H1 (cell line): ENCODE measurements around the gene SHISA7. TPM values are rescaled to one million over a fixed set of nuclear protein-coding genes. Genes with fewer than 3 reads are reported as not detected.

Experiments
- ATF3 ChIP-seq: IDR thresholded peaks from 2 replicates; pipeline ENCODE4 v1.6.1; 2011; ENCODE audit warnings: low read depth, mild to moderate bottlenecking, low read length; ENCODE audit not compliant: insufficient read depth
- BCL11A ChIP-seq, 2 experiments: IDR thresholded peaks; one replicate each; pipeline ENCODE4 v1.6.1; 2011; ENCODE audit warnings: low read depth in 2 of 2, low read length in 2 of 2, mild to moderate bottlenecking in 2 of 2
- BRCA1 ChIP-seq: IDR thresholded peaks from 2 replicates; pipeline ENCODE4 v1.6.1; 2012; ENCODE audit warnings: low read depth, low read length, improper control_type of control experiment
- CEBPB ChIP-seq: IDR thresholded peaks from 2 replicates; pipeline ENCODE4 v1.6.1; 2012; ENCODE audit warnings: low read depth, low read length
- CHD2 ChIP-seq: IDR thresholded peaks from 2 replicates; pipeline ENCODE4 v1.6.1; 2012; ENCODE audit warnings: low read length, improper control_type of control experiment
- CREB1 ChIP-seq: IDR thresholded peaks from 2 replicates; pipeline ENCODE4 v1.6.1; 2012; ENCODE audit warnings: inconsistent platforms
- E2F6 ChIP-seq: IDR thresholded peaks from 2 replicates; pipeline ENCODE4 v1.6.1; 2012; ENCODE audit warnings: inconsistent platforms
- EGR1 ChIP-seq: IDR thresholded peaks from 2 replicates; pipeline ENCODE4 v1.6.1; 2011; ENCODE audit warnings: low read depth, low read length, borderline replicate concordance
- EZH2 ChIP-seq: fragments of 200-600 bp; sonication (generic); IDR thresholded peaks from 2 replicates; pipeline ENCODE4 v1.7.1; 2012; ENCODE audit warnings: low read depth, mild to moderate bottlenecking, moderate library complexity, low read length, inconsistent platforms; ENCODE audit not compliant: severe bottlenecking
- HDAC2 ChIP-seq, 2 experiments: fragments of 300-600 bp in 1 of 2; sonication (generic) in 1 of 2; IDR thresholded peaks; 2 replicates each; pipeline ENCODE4 v1.6.1; 2011 to 2012; ENCODE audit warnings: low read depth in 2 of 2, low read length in 2 of 2, mild to moderate bottlenecking in 2 of 2, moderate library complexity in 2 of 2, borderline replicate concordance in 1 of 2, inconsistent platforms in 1 of 2
- MAX ChIP-seq: IDR thresholded peaks from 2 replicates; pipeline ENCODE4 v1.6.1; 2012; ENCODE audit warnings: inconsistent platforms
- NRF1 ChIP-seq: IDR thresholded peaks from 2 replicates; pipeline ENCODE4 v1.6.1; 2011; ENCODE audit warnings: mild to moderate bottlenecking, low read depth, low read length, improper control_type of control experiment
- POLR2AphosphoS5 ChIP-seq: IDR thresholded peaks from 2 replicates; pipeline ENCODE4 v1.6.1; 2011; ENCODE audit warnings: low read depth, low read length
- RAD21 ChIP-seq, 2 experiments: IDR thresholded peaks in 1 of 2; conservative IDR thresholded peaks in 1 of 2; 2 replicates each; pipeline ENCODE4 v1.6.1; 2011; ENCODE audit warnings: low read depth in 2 of 2, low read length in 2 of 2, improper control_type of control experiment in 1 of 2, inconsistent platforms in 1 of 2, mild to moderate bottlenecking in 1 of 2, moderate library complexity in 1 of 2
- SIN3A ChIP-seq, 2 experiments: IDR thresholded peaks in 1 of 2; conservative IDR thresholded peaks in 1 of 2; 2 replicates each; pipeline ENCODE4 v1.6.1; 2011 to 2012; ENCODE audit warnings: low read length in 2 of 2, improper control_type of control experiment in 1 of 2, low read depth in 1 of 2, mild to moderate bottlenecking in 1 of 2
- SP1 ChIP-seq: IDR thresholded peaks from 2 replicates; pipeline ENCODE4 v1.6.1; 2011; ENCODE audit warnings: low read depth, low read length
- SP2 ChIP-seq: IDR thresholded peaks from 2 replicates; pipeline ENCODE4 v1.6.1; 2012; ENCODE audit warnings: mild to moderate bottlenecking, low read length, inconsistent platforms
- SUZ12 ChIP-seq: fragments of 200-600 bp; sonication (generic); IDR thresholded peaks from 2 replicates; pipeline ENCODE4 v1.6.1; 2012; ENCODE audit warnings: mild to moderate bottlenecking, inconsistent platforms, low read length, moderate library complexity, mixed read lengths
- TBP ChIP-seq: IDR thresholded peaks from 2 replicates; pipeline ENCODE4 v1.6.1; 2011; ENCODE audit warnings: low read depth, low read length, improper control_type of control experiment
- USF2 ChIP-seq: IDR thresholded peaks from 2 replicates; pipeline ENCODE4 v1.6.1; 2011; ENCODE audit warnings: low read length, improper control_type of control experiment
- ZNF274 ChIP-seq: IDR thresholded peaks from 2 replicates; pipeline ENCODE4 v1.7.0; 2012; ENCODE audit warnings: low read length, borderline replicate concordance; ENCODE audit errors: extremely low read depth
- polyA plus RNA-seq, 7 experiments: library from polyadenylated mRNA; depleted of rRNA in 3 of 7; stranded (reverse) in 5 of 7; unstranded in 2 of 7; fragments of >200 nt in 5 of 7; fragments of 200-250 nt in 2 of 7; gene quantifications; 1 replicate in 5 of 7; 2 replicates in 1 of 7; 4 replicates in 1 of 7; pipeline versions ENCODE4 v1.2.1 to v1.2.3, GENCODE V29; 2011 to 2013; ENCODE audit warnings: missing spikeins in 2 of 7, mixed read lengths in 2 of 7
- total RNA-seq: library from RNA; stranded (reverse); fragmentation: NEBNext Ultra II Directional; extraction: Animal tissue kit (Norgen Biotek cat#: 25700); gene quantifications from 2 replicates; pipeline ENCODE4 v1.2.1, GENCODE V29; 2021

SHISA7 gene
- total and polyA plus RNA-seq, 2 of the 8 experiments (the other 6 are each of a cell fraction or from before 2014, with no cell fraction given) = 0.76 to 1.0 TPM

GRCh38 chr19:55407800-55408532, 35.1 kb downstream of the SHISA7 start (continued):
- TF ChIP-seq CHD2 (peak; percentile 76), POLR2AphosphoS5 (peak; percentile 98), BCL11A (IDR thresholded peaks at IDR 0.05; ENCODE audit: low read depth in 2 of 2, low read length in 2 of 2) (no peak), EGR1 (0 out of 2 replicates have a peak, but pooled peaks have one; percentile 28), SP2 (peak; percentile 27; the same call in 1 of the 2 replicates), SUZ12 (no peak), HDAC2 (IDR thresholded peaks at IDR 0.05; ENCODE audit: borderline replicate concordance in 1 of 2, low read depth in 2 of 2, low read length in 2 of 2) (0 out of 4 replicates have a peak, but pooled peaks have one; percentile 24 to 32), MAX (peak; percentile 93), ATF3 (no peak), NRF1 (0 out of 2 replicates have a peak, but pooled peaks have one; percentile 31), SIN3A (conservative IDR thresholded peaks at IDR 0.05 in 1 of 2, IDR thresholded peaks at IDR 0.05 in 1 of 2; ENCODE audit: low read depth in 1 of 2, low read length in 2 of 2) (peak in 1 of 2 experiments; percentile 41; a peak in 1 of 4 replicates), CEBPB (no peak), TBP (peak; percentile 97), EZH2 (no peak), RAD21 (IDR thresholded peaks at IDR 0.05 in 1 of 2, conservative IDR thresholded peaks at IDR 0.05 in 1 of 2; ENCODE audit: low read depth in 2 of 2, low read length in 2 of 2) (peak in 1 of 2 experiments; percentile 5; a peak in 1 of 4 replicates), SP1 (peak; percentile 92), E2F6 (peak; percentile 92), CREB1 (peak; percentile 92), USF2 (peak; percentile 91), ZNF274 (no peak), BRCA1 (no peak)
